KG1 (cell line): ENCODE measurements around the gene PARP4.
"Not testable (repeated sequence)": the region's sequence is repeated elsewhere in the genome, so short reads cannot be mapped to it uniquely, and the experiment has no call there.

Experiments
- DNase-seq: peaks from one replicate; lab custom pipeline; 2025; lab: John Stamatoyannopoulos, UW

PARP4 gene

DNA sequence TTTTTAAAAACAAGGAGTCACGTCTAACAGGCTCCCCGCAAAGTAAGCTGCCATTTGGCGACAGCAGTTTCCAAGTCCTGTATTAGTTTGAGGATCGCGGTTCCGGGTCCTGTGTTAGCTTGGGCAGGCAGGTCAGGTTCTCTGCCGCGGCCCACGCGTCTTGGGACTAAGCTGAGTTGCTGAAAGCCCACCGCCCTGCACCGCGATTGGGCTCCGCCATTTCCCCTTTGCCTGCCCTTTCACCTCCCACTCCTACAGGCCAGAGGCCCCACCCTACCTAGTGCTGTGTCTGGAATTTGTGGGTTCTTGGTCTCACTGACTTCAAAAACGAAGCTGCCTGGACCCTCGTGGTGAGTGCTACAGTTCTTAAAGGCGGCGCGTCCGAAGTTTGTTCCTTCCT is 6.8 kb downstream of the PARP4 start:
- DNase-seq, result no peak

GRCh38 chr13:24505256-24505655 is 7.3 kb downstream of the PARP4 start:
- DNase-seq, result no peak

GRCh38 chr13:24503379-24503696 is 9.2 kb downstream of the PARP4 start:
- no peak for DNase-seq

- DNase-seq, result no peak
Observed at GRCh38 chr13:24502533-24503378, 9.8 kb downstream of the PARP4 start.

GRCh38 chr13:24500977-24501376 is 11.6 kb downstream of the PARP4 start:
- no peak for DNase-seq

DNA sequence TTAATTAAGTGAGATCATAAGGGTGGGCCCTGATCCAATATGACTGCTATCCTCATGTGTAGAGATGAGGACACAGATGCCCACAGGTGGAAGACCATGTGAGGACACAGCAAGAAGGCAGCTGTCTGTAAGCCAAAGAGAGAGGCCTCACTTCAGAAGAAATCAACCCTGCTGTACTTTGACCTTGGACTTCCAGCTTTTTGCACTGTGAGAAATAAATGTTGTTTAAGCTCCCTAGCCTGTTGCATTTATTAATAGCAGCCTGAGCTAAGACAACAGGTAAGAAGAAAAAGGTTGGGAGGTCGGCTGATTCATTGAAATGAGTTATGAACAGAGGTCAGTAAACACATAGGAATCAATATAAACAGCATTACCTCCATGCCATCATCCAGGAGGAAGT is 14.8 kb downstream of the PARP4 start:
- DNase-seq, result no peak

- not testable (repeated sequence) for DNase-seq
Observed at GRCh38 chr13:24496295-24496694, 16.3 kb downstream of the PARP4 start.

DNA sequence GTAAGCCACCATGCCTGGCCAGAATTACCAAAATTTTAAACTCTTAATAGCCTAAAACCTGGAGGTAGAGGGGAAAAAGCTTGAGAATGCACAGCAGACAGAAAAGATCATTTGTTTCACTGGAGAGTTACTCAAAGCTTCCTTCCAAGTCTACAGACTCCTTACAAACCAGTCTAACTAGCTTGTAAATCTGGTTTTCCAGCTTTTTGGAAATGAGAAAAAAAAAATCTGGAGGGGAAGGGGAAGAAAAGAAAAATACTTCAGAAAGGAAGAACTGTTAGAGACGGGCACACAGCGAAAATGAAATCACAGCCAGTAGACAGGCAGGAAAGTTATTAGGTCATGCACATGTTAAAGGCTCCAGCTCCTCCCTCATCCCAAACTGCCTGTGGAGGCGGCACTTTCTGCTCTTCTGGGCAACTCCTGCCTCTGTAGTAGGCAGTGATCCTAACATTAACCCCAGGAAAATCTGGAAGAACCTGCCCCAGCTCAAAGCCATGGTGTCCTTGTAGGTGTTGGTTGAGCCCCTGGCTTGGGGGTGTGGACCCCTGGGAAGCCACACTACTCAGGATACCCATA is 17.3 kb downstream of the PARP4 start:
- no peak for DNase-seq

DNA sequence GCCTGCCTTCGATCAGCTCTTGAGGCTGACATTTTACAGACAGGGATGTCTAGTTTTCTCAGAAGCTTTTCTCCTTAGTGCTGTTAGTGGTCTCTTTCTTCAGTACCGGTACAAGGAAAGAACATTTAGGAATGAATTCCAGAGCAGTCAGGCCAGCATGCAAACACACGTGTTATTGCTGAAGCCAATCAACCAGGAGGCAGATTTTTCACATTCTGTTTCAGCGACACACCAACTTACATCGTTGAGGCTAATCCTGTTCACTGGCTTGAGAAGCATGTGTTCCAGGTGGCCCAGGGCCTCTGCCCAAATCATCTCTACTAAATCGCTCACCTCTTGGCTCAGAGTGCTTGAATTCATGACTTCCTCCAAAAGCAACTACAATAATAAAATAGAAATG is 19.2 kb downstream of the PARP4 start:
- DNase-seq, result no peak

GRCh38 chr13:24491845-24492244 is 20.7 kb downstream of the PARP4 start:
- DNase-seq, result no peak

DNA sequence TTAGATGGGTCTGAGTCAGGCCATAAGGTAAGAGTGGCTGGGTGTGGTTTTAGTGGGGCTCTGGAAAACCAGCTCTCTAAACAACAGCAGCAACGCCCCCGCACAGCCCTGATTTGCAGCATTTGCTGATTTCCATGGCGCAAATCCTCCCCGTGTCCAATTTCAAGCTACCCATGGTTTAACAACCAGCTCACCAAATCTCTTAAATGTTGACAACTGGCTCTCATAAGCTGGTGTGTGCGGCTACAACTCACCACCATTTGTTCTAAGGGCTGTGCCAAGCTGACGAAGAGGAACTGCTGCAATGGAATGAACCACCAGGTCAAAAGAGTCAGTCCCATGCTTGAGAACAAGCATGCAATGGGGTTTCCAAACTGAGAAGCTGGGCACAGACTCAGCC is 22.9 kb downstream of the PARP4 start:
- DNase-seq, result no peak

- not testable (repeated sequence) for DNase-seq
Observed at GRCh38 chr13:24488092-24488491, 24.5 kb downstream of the PARP4 start.

DNA sequence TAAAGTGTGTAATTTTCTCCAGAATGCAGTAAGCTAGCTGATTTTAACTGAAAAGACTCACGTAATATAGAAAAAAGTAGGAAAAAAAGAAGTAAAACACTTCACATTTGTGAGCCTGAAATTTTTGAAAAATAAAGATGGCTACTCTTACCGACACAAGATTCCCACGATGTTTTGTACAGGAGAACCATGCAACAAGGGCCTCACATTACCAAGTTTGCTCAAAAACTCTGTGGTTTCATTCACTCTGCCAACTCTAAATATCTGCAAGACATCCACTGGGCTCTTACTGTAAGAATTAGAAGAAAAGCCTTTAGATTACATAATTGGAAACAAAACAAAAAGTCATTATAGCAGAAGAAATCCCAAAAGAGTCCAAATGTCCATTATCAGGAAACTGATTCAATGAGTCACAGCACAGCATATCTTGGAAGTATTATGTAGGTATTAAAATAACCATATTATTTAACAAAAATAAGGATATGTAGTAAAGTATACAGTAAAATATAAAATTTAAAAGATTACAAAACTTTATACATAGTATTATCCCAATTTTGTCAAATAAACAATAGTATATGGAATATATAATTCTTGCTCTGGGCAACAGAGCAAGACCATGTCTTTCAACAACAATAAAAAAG is 26.4 kb downstream of the PARP4 start:
- not testable (repeated sequence) for DNase-seq

DNA sequence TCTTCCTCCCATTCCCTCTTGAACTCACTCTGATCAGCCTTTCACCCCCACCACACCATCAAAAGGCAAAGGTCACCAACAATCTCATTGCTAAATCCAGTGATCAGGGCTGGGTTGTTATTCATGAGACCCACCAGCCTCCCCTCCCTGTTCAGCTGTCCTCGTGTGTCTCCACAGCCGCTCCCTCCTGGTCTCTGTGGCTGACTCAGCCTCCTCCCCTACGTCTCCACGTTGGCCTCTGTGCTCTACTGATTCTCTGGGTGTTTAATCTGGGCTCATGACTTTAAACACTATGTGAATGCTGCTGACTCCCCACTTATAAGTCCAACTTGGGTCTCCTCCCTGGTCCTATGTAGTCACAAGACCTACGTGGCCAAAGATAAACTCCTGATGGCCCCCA is 38.9 kb downstream of the PARP4 start:
- DNase-seq, result no peak

GRCh38 chr13:24472129-24472528 is 40.4 kb downstream of the PARP4 start:
- not testable (repeated sequence) for DNase-seq

GRCh38 chr13:24463078-24463477 is 49.5 kb downstream of the PARP4 start:
- DNase-seq, result no peak

- no peak for DNase-seq
Observed at GRCh38 chr13:24460256-24460655, 52.3 kb downstream of the PARP4 start.

DNA sequence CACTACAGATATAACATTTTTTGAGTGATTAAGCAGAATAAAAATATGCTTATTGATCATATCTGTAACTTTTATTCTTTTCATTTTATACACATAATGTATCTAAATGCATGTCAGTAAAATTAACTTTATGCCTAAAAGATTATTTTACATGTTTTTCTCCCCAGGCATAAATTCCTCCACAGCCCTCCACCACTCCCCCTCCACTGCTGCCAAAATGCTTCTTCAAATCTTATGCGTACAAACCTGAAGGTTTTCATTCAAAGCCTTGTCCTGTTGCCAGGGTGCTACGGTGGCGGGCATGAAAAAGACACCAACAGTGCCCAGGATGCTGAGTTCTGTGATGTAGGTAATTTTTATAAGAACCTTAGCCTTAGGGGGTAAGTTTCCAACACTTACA is 52.9 kb downstream of the PARP4 start:
- DNase-seq, result no peak

GRCh38 chr13:24459234-24459633 is 53.3 kb downstream of the PARP4 start:
- no peak for DNase-seq

- no peak for DNase-seq
Observed at GRCh38 chr13:24458736-24459135, 53.8 kb downstream of the PARP4 start.

GRCh38 chr13:24456396-24456795 is 56.2 kb downstream of the PARP4 start:
- no peak for DNase-seq

- no peak for DNase-seq
Observed at GRCh38 chr13:24454056-24454455, 58.5 kb downstream of the PARP4 start.

GRCh38 chr13:24452044-24452443 is 60.5 kb downstream of the PARP4 start:
- DNase-seq, result no peak
